OCI-LY1 (cell line): ENCODE measurements around the gene ABL2.
"Not testable (repeated sequence)": the region's sequence is repeated elsewhere in the genome, so short reads cannot be mapped to it uniquely, and the experiment has no call there.

Source experiments
- H2AFZ ChIP-seq: fragments of 200-600 bp; sonication (generic), shearing (Covaris generic); 2 replicates; pipeline ENCODE4 v1.6.0; 2014; ENCODE audit warnings: antibody characterized with exemption, mild to moderate bottlenecking, low read length
- H3F3A ChIP-seq: fragments of 200-600 bp; sonication (generic), shearing (Covaris generic); 2 replicates; pipeline ENCODE4 v1.6.0; 2014; ENCODE audit warnings: mild to moderate bottlenecking, antibody characterized with exemption, low read length, moderate library complexity; ENCODE audit not compliant: insufficient read depth
- H3K27ac ChIP-seq: fragments of 200-600 bp; sonication (generic); 2 replicates; pipeline ENCODE4 v1.5.1; 2014; ENCODE audit warnings: low read length, mixed run types, mild to moderate bottlenecking, low read depth; ENCODE audit not compliant: poor library complexity, severe bottlenecking
- H3K27me3 ChIP-seq: fragments of 200-600 bp; sonication (generic); 2 replicates; pipeline ENCODE4 v1.6.0; 2014; ENCODE audit warnings: antibody characterized with exemption, mild to moderate bottlenecking, low read length, moderate library complexity; ENCODE audit not compliant: insufficient read depth
- H3K36me3 ChIP-seq: fragments of 200-600 bp; sonication (generic); 2 replicates; pipeline ENCODE4 v1.6.1; 2014; ENCODE audit warnings: mild to moderate bottlenecking, antibody characterized with exemption, low read length, moderate library complexity, mixed read lengths; ENCODE audit not compliant: insufficient read depth
- H3K4me1 ChIP-seq: fragments of 200-600 bp; sonication (generic); 2 replicates; pipeline ENCODE4 v1.5.1; 2014; ENCODE audit warnings: mild to moderate bottlenecking, low read length, moderate library complexity; ENCODE audit not compliant: insufficient read depth, severe bottlenecking
- H3K4me2 ChIP-seq: fragments of 200-600 bp; sonication (generic), shearing (Covaris generic); 2 replicates; pipeline ENCODE4 v1.6.1; 2014; ENCODE audit warnings: low read length
- H3K4me3 ChIP-seq: fragments of 200-600 bp; sonication (generic); 2 replicates; pipeline ENCODE4 v1.5.1; 2014; ENCODE audit warnings: low read length, low read depth, mild to moderate bottlenecking, mixed read lengths; ENCODE audit not compliant: poor library complexity, severe bottlenecking
- H3K79me2 ChIP-seq: fragments of 200-600 bp; shearing (Covaris generic); 2 replicates; pipeline ENCODE4 v1.6.1; 2016; ENCODE audit warnings: mixed run types, low read length, mixed read lengths; ENCODE audit not compliant: insufficient read depth
- H3K9ac ChIP-seq: fragments of 200-600 bp; sonication (generic), shearing (Covaris generic); 2 replicates; pipeline ENCODE4 v1.6.1; 2014; ENCODE audit warnings: mild to moderate bottlenecking, low read length, mixed read lengths
- H3K9me2 ChIP-seq: fragments of 200-600 bp; sonication (generic), shearing (Covaris generic); 2 replicates; pipeline ENCODE4 v1.6.1; 2014; ENCODE audit warnings: low read depth, mild to moderate bottlenecking, low read length, mixed read lengths
- H3K9me3 ChIP-seq: fragments of 200-600 bp; shearing (Covaris generic); 2 replicates; pipeline ENCODE4 v1.6.1; 2014; ENCODE audit warnings: low read length, mixed read lengths
- H4K20me1 ChIP-seq: fragments of 200-600 bp; sonication (generic), shearing (Covaris generic); 2 replicates; pipeline ENCODE4 v1.6.0; 2016; ENCODE audit warnings: mild to moderate bottlenecking, low read length; ENCODE audit not compliant: insufficient read depth
- CTCF ChIP-seq: fragments of 200-600 bp; sonication (generic), shearing (Covaris generic); IDR thresholded peaks from 2 replicates; pipeline ENCODE4 v1.5.1; 2017; ENCODE audit warnings: mild to moderate bottlenecking, antibody characterized with exemption, low read length, moderate library complexity, mixed read lengths
- EZH2 ChIP-seq: fragments of 200-600 bp; sonication (generic), shearing (Covaris generic); IDR thresholded peaks from 2 replicates; pipeline ENCODE4 v1.8.0; 2017; ENCODE audit warnings: borderline replicate concordance, mixed run types, mild to moderate bottlenecking, antibody characterized with exemption, low read length, moderate library complexity, mixed read lengths

ABL2 gene

GRCh38 chr1:179202161-179202560, 27.3 kb downstream of the ABL2 start:
- 0 out of 2 replicates have a peak, but pooled peaks cover 19% of the 10 kb centered on the region for H3K79me2 ChIP-seq
- H3K4me1 ChIP-seq = peaks cover 5% of the 10 kb centered on the region
- TF ChIP-seq CTCF = no peak
- no peaks in the 10 kb centered on the region for H3K9me2 ChIP-seq
- no peak overlapping the region for H3K9ac ChIP-seq
- H3K27ac ChIP-seq = no peak overlapping the region
- no peaks in the 10 kb centered on the region for H3F3A ChIP-seq
- H3K4me3 ChIP-seq = no peak overlapping the region
- no peak overlapping the region for H3K4me2 ChIP-seq
- H4K20me1 ChIP-seq = no peaks in the 10 kb centered on the region
- no peaks in the 10 kb centered on the region for H3K36me3 ChIP-seq
- H3K27me3 ChIP-seq = no peaks in the 10 kb centered on the region
- no peak overlapping the region for H2AFZ ChIP-seq
- H3K9me3 ChIP-seq = no peaks in the 10 kb centered on the region

- Histone ChIP-seq H2AFZ (no peak overlapping the region), H4K20me1 (no peaks in the 10 kb centered on the region), H3K79me2 (0 out of 2 replicates have a peak, but pooled peaks cover 14% of the 10 kb centered on the region), H3K9me3 (no peaks in the 10 kb centered on the region), H3K27ac (no peak overlapping the region), H3K9me2 (no peaks in the 10 kb centered on the region), H3F3A (no peaks in the 10 kb centered on the region), H3K9ac (no peak overlapping the region), H3K36me3 (no peaks in the 10 kb centered on the region), H3K4me1 (peaks cover 5% of the 10 kb centered on the region), H3K4me2 (no peak overlapping the region), H3K4me3 (no peak overlapping the region), H3K27me3 (no peaks in the 10 kb centered on the region)
- TF ChIP-seq EZH2 (no peak), CTCF (no peak)
These were observed 28.9 kb downstream of the ABL2 start for GRCh38 chr1:179200586-179200985.

GRCh38 chr1:179197690-179198297, 31.7 kb downstream of the ABL2 start:
- TF ChIP-seq EZH2 = no peak
- H3K4me1 ChIP-seq = no peaks in the 10 kb centered on the region
- H3K9me2 ChIP-seq = no peaks in the 10 kb centered on the region
- H4K20me1 ChIP-seq = no peaks in the 10 kb centered on the region
- no peaks in the 10 kb centered on the region for H3F3A ChIP-seq
- no peak overlapping the region for H2AFZ ChIP-seq
- no peak overlapping the region for H3K27ac ChIP-seq
- no peaks in the 10 kb centered on the region for H3K36me3 ChIP-seq
- H3K9me3 ChIP-seq = no peaks in the 10 kb centered on the region
- H3K9ac ChIP-seq = no peak overlapping the region
- no peaks in the 10 kb centered on the region for H3K27me3 ChIP-seq
- H3K4me3 ChIP-seq = no peak overlapping the region
- no peak overlapping the region for H3K4me2 ChIP-seq
- peaks cover 11% of the 10 kb centered on the region; the same call in 1 of the 2 replicates for H3K79me2 ChIP-seq

GRCh38 chr1:179195857-179196256, 33.6 kb downstream of the ABL2 start:
- H3K9me3 ChIP-seq, H3F3A ChIP-seq, H3K27ac ChIP-seq, H3K4me3 ChIP-seq, H3K27me3 ChIP-seq, H3K4me1 ChIP-seq, H3K9ac ChIP-seq, H3K36me3 ChIP-seq, H4K20me1 ChIP-seq, H3K9me2 ChIP-seq, H3K4me2 ChIP-seq, H2AFZ ChIP-seq: not testable (repeated sequence)
- peaks cover 17% of the 10 kb centered on the region; the same call in 1 of the 2 replicates for H3K79me2 ChIP-seq
